IMR-90 (cell line): ENCODE results near the gene POFUT2. TPM values are rescaled to one million over a fixed set of nuclear protein-coding genes. Genes with fewer than 3 reads are reported as not detected.

ENCODE experiments used
- ATAC-seq: fragments of 200-7000 bp; cut with Tn5 transposase; 2 replicates; pipeline ENCODE4 v1.9.1; 2020; ENCODE audit warnings: low read depth, mild to moderate bottlenecking, moderate library complexity
- BruUV-seq: library from RNA; stranded (reverse); fragments of 400-500 nt; replicated peaks from 2 replicates; lab custom pipeline; 2021; lab: Mats Ljungman, UMichigan
- CTCF ChIA-PET: fragments of 300-600 bp; formaldehyde crosslinking; extraction: SDS; loops from one replicate; lab custom pipeline; 2021; ENCODE audit warnings: antibody characterized with exemption; lab: Yijun Ruan, JAX
- POLR2A ChIA-PET: fragments of 300-600 bp; sonication (Branson Sonifier 250); formaldehyde crosslinking; loops from one replicate; lab custom pipeline; 2022; ENCODE audit warnings: antibody characterized with exemption; ENCODE audit not compliant: unreplicated experiment; lab: Charles Lee
- DNase-seq: peaks from one replicate; pipeline ENCODE4 v3.0.0; 2013
- H2AFZ ChIP-seq: replicated peaks from 2 replicates; pipeline ENCODE3; 2013; ENCODE audit warnings: low read length, mild to moderate bottlenecking; ENCODE audit not compliant: poor library complexity
- H2AK5ac ChIP-seq: 2 replicates; pipeline ENCODE4 v1.6.1; 2013; ENCODE audit warnings: low read depth, low read length, inconsistent platforms
- H2AK9ac ChIP-seq: replicated peaks from 2 replicates; pipeline ENCODE3; 2013; ENCODE audit warnings: mild to moderate bottlenecking, low read depth, low read length, moderate library complexity; ENCODE audit not compliant: poor library complexity
- H2BK120ac ChIP-seq: 2 replicates; pipeline ENCODE4 v1.6.1; 2013; ENCODE audit warnings: low read depth, low read length, inconsistent platforms
- H2BK15ac ChIP-seq: 3 replicates; pipeline ENCODE4 v1.6.1; 2013; ENCODE audit warnings: low read depth, low read length, inconsistent platforms
- H2BK20ac ChIP-seq: 2 replicates; pipeline ENCODE4 v1.6.1; 2013; ENCODE audit warnings: low read depth, mild to moderate bottlenecking, inconsistent platforms, low read length, moderate library complexity
- H2BK5ac ChIP-seq: 2 replicates; pipeline ENCODE4 v1.6.1; 2013; ENCODE audit warnings: mild to moderate bottlenecking, low read depth, low read length, inconsistent platforms; ENCODE audit not compliant: poor library complexity, severe bottlenecking
- H3K14ac ChIP-seq: replicated peaks from 2 replicates; pipeline ENCODE4 v1.6.1; 2013; ENCODE audit warnings: low read depth, low read length, inconsistent platforms
- H3K18ac ChIP-seq: 2 replicates; pipeline ENCODE4 v1.6.1; 2013; ENCODE audit warnings: low read depth, low read length, control low read depth
- H3K23ac ChIP-seq: 2 replicates; pipeline ENCODE4 v1.6.1; 2013; ENCODE audit warnings: low read depth, low read length, inconsistent platforms
- H3K27ac ChIP-seq: 2 replicates; pipeline ENCODE4 v1.5.1; 2013; ENCODE audit warnings: mild to moderate bottlenecking, control low read depth, low read length; ENCODE audit not compliant: insufficient read depth
- H3K27me3 ChIP-seq: 2 replicates; pipeline ENCODE4 v1.6.1; 2013; ENCODE audit warnings: low read length; ENCODE audit not compliant: control insufficient read depth, insufficient read depth
- H3K36me3 ChIP-seq: 2 replicates; pipeline ENCODE4 v1.6.1; 2013; ENCODE audit warnings: low read length, mixed read lengths; ENCODE audit not compliant: control insufficient read depth, insufficient read depth
- H3K4ac ChIP-seq: 2 replicates; pipeline ENCODE4 v1.6.1; 2013; ENCODE audit warnings: low read depth, low read length, inconsistent platforms
- H3K4me1 ChIP-seq: 2 replicates; pipeline ENCODE4 v1.6.1; 2013; ENCODE audit warnings: low read length, mixed read lengths; ENCODE audit not compliant: control insufficient read depth, insufficient read depth
- H3K4me2 ChIP-seq: 2 replicates; pipeline ENCODE4 v1.6.1; 2013; ENCODE audit warnings: low read depth, mild to moderate bottlenecking, control low read depth, low read length, moderate library complexity
- H3K4me3 ChIP-seq: 2 replicates; pipeline ENCODE4 v1.5.1; 2013; ENCODE audit warnings: low read depth, mild to moderate bottlenecking, control low read depth, low read length, moderate library complexity; ENCODE audit not compliant: insufficient read depth
- H3K56ac ChIP-seq: 2 replicates; pipeline ENCODE4 v1.6.1; 2013; ENCODE audit warnings: low read length, inconsistent platforms; ENCODE audit not compliant: insufficient read depth; ENCODE audit errors: extremely low read depth
- H3K79me1 ChIP-seq, 2 experiments: 2 replicates each; pipeline ENCODE4 v1.6.1; 2013; ENCODE audit warnings: low read length in 2 of 2, inconsistent platforms in 1 of 2, low read depth in 1 of 2
- H3K9ac ChIP-seq: 2 replicates; pipeline ENCODE4 v1.6.1; 2013; ENCODE audit warnings: low read depth, low read length, control low read depth
- H3K9me1 ChIP-seq: 2 replicates; pipeline ENCODE4 v1.6.1; 2013; ENCODE audit warnings: low read length, inconsistent platforms; ENCODE audit not compliant: insufficient read depth
- H3K9me3 ChIP-seq: 2 replicates; pipeline ENCODE4 v1.6.1; 2013; ENCODE audit warnings: low read length; ENCODE audit not compliant: control insufficient read depth, insufficient read depth
- H4K20me1 ChIP-seq: 2 replicates; pipeline ENCODE4 v1.6.1; 2013; ENCODE audit warnings: low read length, inconsistent platforms; ENCODE audit not compliant: insufficient read depth
- H4K5ac ChIP-seq: 2 replicates; pipeline ENCODE4 v1.6.1; 2013; ENCODE audit warnings: mild to moderate bottlenecking, low read depth, low read length, control low read depth
- H4K8ac ChIP-seq, 2 experiments: 2 replicates each; pipeline ENCODE4 v1.6.1; 2013; ENCODE audit warnings: low read depth in 2 of 2, low read length in 2 of 2, control low read depth in 1 of 2, inconsistent platforms in 1 of 2
- H4K91ac ChIP-seq: 2 replicates; pipeline ENCODE4 v1.6.1; 2013; ENCODE audit warnings: low read depth, low read length, inconsistent platforms; ENCODE audit not compliant: insufficient read depth
- BHLHE40 ChIP-seq: fragments of 150-350 bp; IDR thresholded peaks from 2 replicates; pipeline ENCODE4 v1.6.1; 2016; ENCODE audit warnings: mild to moderate bottlenecking, low read depth, low read length
- CEBPB ChIP-seq: IDR thresholded peaks from 2 replicates; pipeline ENCODE4 v1.6.1; 2012; ENCODE audit warnings: low read depth, low read length, improper control_type of control experiment
- CHD1 ChIP-seq: IDR thresholded peaks from 2 replicates; pipeline ENCODE4 v1.6.1; 2012; ENCODE audit warnings: low read depth, low read length, improper control_type of control experiment
- FOS ChIP-seq: fragments of 150-350 bp; IDR thresholded peaks from 2 replicates; pipeline ENCODE4 v1.6.1; 2016; ENCODE audit warnings: low read depth, low read length
- MAZ ChIP-seq: IDR thresholded peaks from 2 replicates; pipeline ENCODE4 v1.6.1; 2012; ENCODE audit warnings: low read depth, mild to moderate bottlenecking, low read length, improper control_type of control experiment, moderate library complexity, borderline replicate concordance
- MXI1 ChIP-seq: IDR thresholded peaks from 2 replicates; pipeline ENCODE4 v1.6.1; 2012; ENCODE audit warnings: low read depth, mild to moderate bottlenecking, low read length, moderate library complexity, borderline replicate concordance
- NFE2L2 ChIP-seq: fragments of 150-350 bp; IDR thresholded peaks from 2 replicates; pipeline ENCODE4 v1.6.1; 2016; ENCODE audit warnings: low read depth, mild to moderate bottlenecking, low read length
- POLR2A ChIP-seq: IDR thresholded peaks from 2 replicates; pipeline ENCODE4 v1.6.1; 2012; ENCODE audit warnings: mild to moderate bottlenecking, low read depth, low read length
- RAD21 ChIP-seq: IDR thresholded peaks from 2 replicates; pipeline ENCODE4 v1.6.1; 2012; ENCODE audit warnings: low read length, improper control_type of control experiment
- RCOR1 ChIP-seq: IDR thresholded peaks from 2 replicates; pipeline ENCODE4 v1.6.1; 2012; ENCODE audit warnings: mild to moderate bottlenecking, low read length, improper control_type of control experiment; ENCODE audit not compliant: insufficient replicate concordance
- RFX5 ChIP-seq: IDR thresholded peaks from 2 replicates; pipeline ENCODE4 v1.8.0; 2012; ENCODE audit warnings: low read depth, mild to moderate bottlenecking, low read length, moderate library complexity
- SMC3 ChIP-seq: fragments of 150-350 bp; IDR thresholded peaks from 2 replicates; pipeline ENCODE4 v1.6.1; 2016; ENCODE audit warnings: low read depth, mild to moderate bottlenecking, antibody characterized with exemption, low read length, moderate library complexity
- WGBS, 2 experiments: methylation state at CpG; one replicate each; pipeline versions ENCODE4 v1.1.5 to v1.1.7; 2013; ENCODE audit warnings: missing lambda C conversion rate in 2 of 2; ENCODE audit not compliant: insufficient read length in 1 of 2; ENCODE audit errors: extremely low coverage in 2 of 2; 5-methylcytosine and 5-hydroxymethylcytosine counted together
- dilution Hi-C: fragments of 300-500 bp; cut with HindIII; formaldehyde crosslinking; loops from one replicate; pipeline ENCODE4 v1.14.3; 2018; ENCODE audit warnings: low sequenced_read_pairs; ENCODE audit not compliant: unreplicated experiment
- in situ Hi-C: fragments of 300-500 bp; cut with MboI; formaldehyde crosslinking; loops from 3 replicates; pipeline ENCODE4 v1.14.3; 2019; ENCODE audit warnings: low sequenced_read_pairs, inconsistent platforms, mixed read lengths
- intact Hi-C: fragments of 100-400 bp; cut with micrococcal nuclease; formaldehyde crosslinking; loops from 2 replicates; pipeline ENCODE4 v1.10.0; 2022
- polyA plus RNA-seq, 3 experiments: library from polyadenylated mRNA; depleted of rRNA; stranded (reverse); fragments of >200 nt; gene quantifications; 2 replicates each; pipeline ENCODE4 v1.2.3, GENCODE V29; 2012; ENCODE audit warnings: low replicate concordance in 1 of 3
- total RNA-seq: library from RNA; depleted of rRNA; stranded (reverse); fragments of >200 nt; gene quantifications from 2 replicates; pipeline ENCODE4 v1.2.3, GENCODE V29; 2012

POFUT2 gene
- total and polyA plus RNA-seq, 2 of the 4 experiments (the other 2 are of a cell fraction) = 18.8 to 59.3 TPM

DNA sequence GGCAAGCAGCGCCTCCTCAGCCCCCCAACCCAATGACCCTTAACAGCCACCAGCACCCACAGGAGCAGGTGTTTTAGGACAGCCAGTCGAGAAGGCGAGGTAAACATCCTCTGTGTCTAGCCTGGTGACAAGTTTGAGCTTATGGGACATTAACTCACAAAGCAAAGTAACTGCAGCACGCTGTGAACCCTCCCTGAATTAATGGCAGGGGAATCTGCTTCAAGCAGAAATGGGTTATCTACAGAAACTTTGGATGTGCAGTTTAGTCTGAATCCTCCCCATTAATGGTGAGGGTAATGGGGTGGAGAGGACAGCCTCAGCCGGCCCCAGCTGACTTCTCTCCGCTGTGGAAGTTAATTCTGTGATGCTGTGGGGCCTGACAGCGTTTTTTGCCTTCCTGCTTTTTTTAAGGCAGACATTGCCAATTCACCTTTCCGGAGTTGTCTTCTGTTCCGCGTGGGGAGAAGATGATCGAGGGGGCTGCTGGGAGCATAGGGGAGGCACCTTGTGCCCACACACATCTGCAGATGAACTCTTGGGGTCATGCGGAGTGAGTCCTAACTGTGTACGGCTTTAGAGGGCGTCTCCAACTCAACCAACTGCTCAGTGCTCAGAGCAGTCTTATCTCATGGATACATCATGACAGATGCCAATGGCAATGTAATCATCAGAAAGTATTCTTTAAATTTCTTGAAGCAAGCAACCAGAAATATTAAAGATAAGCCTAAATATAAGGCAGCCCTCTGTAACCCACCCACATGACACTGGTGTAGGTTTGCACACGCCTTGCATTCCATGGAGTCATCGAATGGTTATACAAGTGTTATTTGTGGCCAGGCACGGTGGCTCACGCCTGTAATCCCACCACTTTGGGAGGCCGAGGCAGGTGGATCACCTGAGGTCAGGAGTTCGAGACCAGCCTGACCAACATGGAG is 41.0 kb downstream of the POFUT2 start (continued):
- no peak for TF ChIP-seq NFE2L2

DNA sequence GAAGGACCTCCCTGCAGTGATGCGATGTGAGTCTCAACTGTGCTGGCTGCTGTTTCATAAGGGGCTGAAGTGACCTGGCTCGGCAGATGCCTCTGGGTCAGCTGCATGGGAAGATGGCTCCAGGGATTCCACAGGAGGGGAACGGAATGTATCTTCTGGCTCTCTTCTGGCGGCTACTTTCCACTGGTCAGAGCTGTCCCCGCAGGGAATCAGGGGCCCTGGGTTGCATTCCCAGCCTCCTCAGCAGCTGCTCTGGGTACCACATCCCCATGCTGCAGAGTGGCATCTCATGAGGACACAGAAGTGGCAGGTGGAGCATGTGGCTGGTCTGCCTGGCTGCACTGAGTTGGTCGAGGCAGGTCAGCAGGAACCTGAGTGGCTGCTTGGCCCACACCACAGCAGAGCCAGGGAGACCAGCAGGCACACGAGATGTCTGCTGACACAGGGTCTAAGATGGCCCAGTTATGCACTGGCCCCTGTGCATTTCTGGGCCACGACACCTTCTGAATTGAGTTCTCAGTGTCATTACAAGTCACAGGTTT is 42.8 kb downstream of the POFUT2 start:
- no peak overlapping the region for H4K91ac ChIP-seq
- H3K4me2 ChIP-seq = no peak overlapping the region
- ATAC-seq = no peak
- no peak overlapping the region for H4K8ac ChIP-seq
- DNase-seq = no peak
- H4K20me1 ChIP-seq = no peaks in the 10 kb centered on the region
- H2BK120ac ChIP-seq = no peak overlapping the region
- CTCF ChIA-PET = no interaction called here
- peaks cover 20% of the 10 kb centered on the region for H3K27me3 ChIP-seq
- no peak overlapping the region for H3K18ac ChIP-seq
- no peak overlapping the region for H2BK15ac ChIP-seq
- no peak overlapping the region for H2BK20ac ChIP-seq
- no peak overlapping the region for H2AK5ac ChIP-seq
- BruUV-seq = no TSS peak
- peaks cover 19% of the 10 kb centered on the region for H3K9me3 ChIP-seq
- no peak overlapping the region for H3K9ac ChIP-seq
- no peak overlapping the region for H3K56ac ChIP-seq
- intact Hi-C loops = no loop called here
- dilution Hi-C loops = no loop called here
- H3K14ac ChIP-seq = no peak overlapping the region
- TF ChIP-seq POLR2A = no peak
- no peak for TF ChIP-seq SMC3
- no peak for TF ChIP-seq CEBPB
- TF ChIP-seq BHLHE40 = no peak
- TF ChIP-seq FOS = no peak
- no peak for TF ChIP-seq MXI1
- TF ChIP-seq RCOR1 = no peak
- no peak for TF ChIP-seq NFE2L2
- TF ChIP-seq CHD1 = no peak
- TF ChIP-seq MAZ = no peak
- no peak for TF ChIP-seq RFX5
- no peak for TF ChIP-seq RAD21
- no peaks in the 10 kb centered on the region for H3K9me1 ChIP-seq
- POLR2A ChIA-PET = no interaction called here
- H4K5ac ChIP-seq = no peak overlapping the region
- H2AK9ac ChIP-seq = no peak overlapping the region
- no peak overlapping the region for H3K23ac ChIP-seq
- peaks cover 2% of the 10 kb centered on the region; the same call in 1 of the 2 replicates for H3K4me1 ChIP-seq
- H3K27ac ChIP-seq = no peak overlapping the region
- H2BK5ac ChIP-seq = no peak overlapping the region
- WGBS, 2 experiments = 75% methylated on average over 7 of the region's 8 CpGs; no CpG with 5 or more reads in 1 of the 2 experiments
- no peak overlapping the region for H3K4ac ChIP-seq
- no peak overlapping the region for H2AFZ ChIP-seq
- in situ Hi-C loops = no loop called here
- no peaks in the 10 kb centered on the region for H3K79me1 ChIP-seq
- H3K4me3 ChIP-seq = no peak overlapping the region
- H3K36me3 ChIP-seq = no peaks in the 10 kb centered on the region
